NCI-H748 (cell line): ENCODE measurements around the gene PSG6.
"Not testable (repeated sequence)": the region's sequence is repeated elsewhere in the genome, so short reads cannot be mapped to it uniquely, and the experiment has no call there.

Source experiments
- DNase-seq: peaks from one replicate; lab custom pipeline; 2025; ENCODE audit not compliant: unreplicated experiment; lab: John Stamatoyannopoulos, UW

The PSG6 gene

DNA sequence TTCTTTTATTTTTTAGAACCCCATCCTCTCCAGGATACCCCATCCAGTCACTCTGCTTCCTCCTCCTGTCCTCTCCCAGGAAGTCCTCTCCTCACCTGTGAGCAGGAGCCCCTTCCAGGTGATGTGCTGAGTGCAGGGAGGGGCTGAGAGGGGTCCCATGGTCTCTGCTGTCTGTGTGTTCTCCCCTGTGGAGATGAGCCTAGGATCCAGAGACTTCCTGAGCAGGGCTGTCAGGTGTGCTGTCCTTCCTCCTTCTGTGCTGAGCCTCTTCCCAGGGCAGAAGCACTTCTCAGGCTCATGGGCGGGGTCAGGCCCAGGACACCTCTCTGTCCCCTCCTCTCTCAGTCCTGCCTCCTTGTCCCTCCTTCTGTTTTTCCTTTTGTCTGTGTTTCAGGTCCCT, at the start of gene PSG6:
PSG6 (minus strand) TSS at position 261 of the 400 bp plus-strand sequence; CDS start at position 159, 102 bp downstream.
- DNase-seq, result not testable (repeated sequence)

DNA sequence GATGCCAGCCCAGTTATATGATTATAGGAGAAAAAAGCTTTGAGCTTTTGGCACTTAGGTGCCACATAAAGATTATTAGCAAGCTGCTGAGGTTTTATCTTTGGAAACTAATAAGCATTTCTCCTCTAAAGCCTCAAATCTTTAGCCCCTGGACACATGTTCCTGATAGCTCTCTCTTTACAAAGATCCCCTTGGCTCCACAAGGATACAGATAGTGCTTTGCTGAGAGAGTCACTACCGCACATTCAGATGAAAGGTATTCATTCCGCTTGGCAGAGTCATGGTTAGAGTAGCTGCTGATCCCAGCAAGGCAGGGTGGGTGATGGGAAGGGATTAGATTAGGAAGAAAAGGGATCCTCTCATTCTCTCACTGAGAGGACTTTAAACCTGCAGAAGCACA, 47.5 kb upstream of the PSG6 start:
- DNase-seq, result no peak

DNA sequence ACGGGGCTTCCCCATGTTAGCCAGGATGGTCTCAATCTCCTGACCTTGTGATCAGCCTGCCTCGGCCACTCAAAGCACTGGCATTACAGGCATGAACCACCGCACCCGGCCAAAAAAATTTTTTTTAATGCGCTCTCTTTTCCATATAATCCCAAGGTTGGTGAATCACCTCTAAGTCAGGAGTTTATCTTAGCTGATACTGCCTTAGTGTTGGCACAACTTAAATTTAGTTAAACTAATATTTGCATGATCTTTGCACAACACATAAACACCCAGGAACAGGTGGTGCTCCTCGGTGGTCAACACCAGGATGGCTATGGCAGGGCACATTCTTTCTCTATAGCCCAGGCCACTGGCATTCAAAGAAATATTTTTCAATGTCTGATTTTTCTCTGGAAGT, 43.4 kb upstream of the PSG6 start:
- DNase-seq, result no peak

DNA sequence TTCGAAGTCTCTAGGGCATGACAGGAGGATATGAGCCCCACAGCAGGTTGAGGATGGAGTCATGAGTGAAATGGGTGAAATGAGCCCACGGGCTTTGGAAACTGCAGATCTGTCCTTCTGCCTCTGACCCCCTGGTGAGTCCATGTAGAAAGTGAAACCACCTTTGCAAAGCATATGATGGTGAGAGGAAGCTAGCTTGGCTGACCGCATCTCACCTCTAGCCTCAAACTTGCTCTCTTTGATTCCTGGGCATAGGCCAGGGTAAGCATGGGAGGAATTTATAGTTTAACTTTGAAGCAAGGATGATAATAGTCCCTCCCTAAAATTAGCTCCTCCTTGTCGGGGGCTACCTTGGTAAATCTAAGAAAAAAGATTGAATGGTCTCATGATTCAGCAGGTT, 34.4 kb upstream of the PSG6 start:
- DNase-seq, result not testable (repeated sequence)

DNA sequence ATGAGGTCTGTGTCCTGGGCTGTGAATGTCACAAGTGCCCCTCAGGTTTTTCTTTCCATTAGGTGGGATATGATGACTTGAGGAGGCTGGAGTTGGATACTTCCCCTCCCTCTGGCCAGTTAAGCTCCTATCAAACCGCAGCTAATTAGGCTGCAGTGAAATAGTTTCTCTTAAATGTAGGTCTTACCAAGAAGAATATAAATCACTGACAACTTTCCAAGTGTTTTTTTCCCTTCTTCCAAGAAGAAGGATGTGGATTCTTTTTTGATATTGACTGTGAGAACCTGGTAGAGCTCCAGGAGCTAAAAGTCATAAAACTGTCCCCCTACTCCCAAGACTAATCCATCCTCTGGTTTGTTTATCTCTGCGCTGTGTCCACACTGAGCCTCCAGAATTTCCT, 33.8 kb upstream of the PSG6 start:
- not testable (repeated sequence) for DNase-seq

DNA sequence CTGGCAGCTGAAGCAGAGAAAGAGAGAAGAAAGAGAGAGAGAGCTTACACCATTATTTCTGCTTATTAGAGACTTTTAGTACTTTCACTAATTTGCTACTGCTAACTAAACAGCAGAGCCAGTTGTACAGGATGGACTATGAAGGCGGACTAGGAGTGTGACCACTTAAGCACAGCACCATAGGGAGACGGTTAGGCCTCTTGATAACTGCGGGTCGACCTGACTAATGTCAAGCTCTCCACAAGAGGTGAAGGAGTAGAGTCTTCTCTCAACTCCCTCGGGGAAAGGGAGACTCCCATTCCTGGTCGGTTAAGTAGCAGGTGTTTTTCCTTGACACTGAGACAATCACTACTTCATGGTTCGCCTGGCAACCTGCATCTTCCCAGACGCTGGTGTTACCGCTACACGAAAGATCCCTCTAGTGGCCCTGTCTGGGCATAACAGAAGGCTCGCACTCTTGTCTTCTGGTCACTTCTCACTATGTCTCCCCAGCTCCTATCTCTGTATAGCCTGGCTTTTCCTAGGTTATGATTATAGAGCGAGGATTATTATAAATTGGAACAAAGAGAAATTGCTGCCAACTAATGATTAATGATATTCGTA, 24.6 kb upstream of the PSG6 start:
- DNase-seq, result no peak

DNA sequence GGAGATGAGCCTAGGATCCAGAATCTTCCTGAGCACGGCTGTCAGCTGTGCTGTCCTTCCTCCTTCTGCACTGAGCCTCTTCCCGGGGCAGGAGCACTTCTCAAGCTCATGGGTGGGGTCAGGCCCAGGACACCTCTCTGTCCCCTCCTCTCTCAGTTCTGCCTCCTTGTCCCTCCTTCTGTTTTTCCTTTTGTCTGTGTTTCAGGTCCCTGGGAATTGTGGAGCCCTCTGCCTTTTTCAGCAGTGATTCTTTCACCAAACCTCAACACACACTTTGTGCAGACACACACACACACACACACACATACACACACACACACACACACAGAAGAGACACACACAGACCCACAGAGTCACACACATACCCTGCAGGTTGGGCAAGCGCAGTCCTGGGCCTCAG, 19.4 kb upstream of the PSG6 start, which contains the start of gene PSG7:
PSG7 (minus strand) TSS at position 101 of the 400 bp plus-strand sequence. CDS start 131 bp downstream, outside the sequence.
- not testable (repeated sequence) for DNase-seq

DNA sequence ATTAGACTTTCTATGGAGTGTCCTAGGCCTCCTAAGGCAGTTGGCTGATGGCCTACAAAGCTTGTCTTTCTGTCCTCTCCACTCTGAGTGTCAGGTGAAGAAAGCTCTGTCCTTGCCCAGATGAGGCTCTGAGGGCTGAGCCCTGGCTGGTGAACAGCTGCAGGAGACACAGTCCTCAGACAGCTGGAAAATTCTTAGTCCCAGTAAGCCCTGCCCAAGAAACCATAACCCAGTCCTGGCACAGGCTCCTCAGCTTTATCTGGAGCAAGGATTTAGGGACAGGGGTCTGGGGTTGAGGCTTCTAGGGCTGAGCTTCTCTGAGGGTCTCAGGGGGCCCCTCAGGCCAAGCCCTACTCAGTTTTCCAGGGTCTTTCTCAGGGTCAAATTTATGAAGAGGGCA, 17.0 kb upstream of the PSG6 start:
- not testable (repeated sequence) for DNase-seq

DNA sequence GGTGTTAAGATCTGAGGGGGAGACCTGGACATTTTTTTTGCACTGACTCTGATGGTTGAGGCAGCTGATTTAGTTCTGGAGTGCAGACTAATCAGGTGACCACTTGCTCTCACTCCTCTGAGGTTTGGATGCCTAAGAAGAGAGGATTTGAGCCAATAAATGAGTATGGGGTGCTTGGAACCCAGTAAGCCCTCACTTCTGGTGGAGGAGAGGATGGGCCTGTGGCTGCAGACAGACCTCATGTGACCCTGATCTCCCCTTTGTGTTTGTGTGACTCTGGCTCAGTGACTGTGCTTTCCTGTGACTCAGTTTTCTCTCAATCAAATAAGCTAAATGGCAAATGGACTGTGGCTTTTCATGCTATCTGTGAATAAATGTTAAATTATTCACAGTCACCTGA, 16.5 kb upstream of the PSG6 start:
- DNase-seq, result not testable (repeated sequence)

DNA sequence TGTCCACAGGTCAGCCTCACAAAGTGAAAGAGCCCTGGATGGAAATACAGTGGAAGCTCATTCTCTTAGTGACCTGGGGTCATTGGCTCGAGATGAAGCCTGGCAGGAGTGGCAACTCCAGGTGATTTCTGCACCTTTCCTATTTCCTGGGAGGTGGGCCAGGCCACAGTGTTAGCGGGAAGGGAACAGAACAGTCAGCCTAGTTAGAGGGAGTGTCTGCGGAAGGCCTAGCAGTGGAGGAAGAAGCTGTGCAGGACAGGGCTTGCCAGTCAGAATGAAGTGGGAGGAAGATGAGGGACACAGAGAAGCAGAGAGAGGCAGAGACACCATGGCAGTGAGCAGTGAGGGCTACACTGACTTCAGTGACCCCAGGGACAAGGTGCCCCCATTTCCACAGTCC, 15.7 kb upstream of the PSG6 start:
- DNase-seq, result not testable (repeated sequence)

DNA sequence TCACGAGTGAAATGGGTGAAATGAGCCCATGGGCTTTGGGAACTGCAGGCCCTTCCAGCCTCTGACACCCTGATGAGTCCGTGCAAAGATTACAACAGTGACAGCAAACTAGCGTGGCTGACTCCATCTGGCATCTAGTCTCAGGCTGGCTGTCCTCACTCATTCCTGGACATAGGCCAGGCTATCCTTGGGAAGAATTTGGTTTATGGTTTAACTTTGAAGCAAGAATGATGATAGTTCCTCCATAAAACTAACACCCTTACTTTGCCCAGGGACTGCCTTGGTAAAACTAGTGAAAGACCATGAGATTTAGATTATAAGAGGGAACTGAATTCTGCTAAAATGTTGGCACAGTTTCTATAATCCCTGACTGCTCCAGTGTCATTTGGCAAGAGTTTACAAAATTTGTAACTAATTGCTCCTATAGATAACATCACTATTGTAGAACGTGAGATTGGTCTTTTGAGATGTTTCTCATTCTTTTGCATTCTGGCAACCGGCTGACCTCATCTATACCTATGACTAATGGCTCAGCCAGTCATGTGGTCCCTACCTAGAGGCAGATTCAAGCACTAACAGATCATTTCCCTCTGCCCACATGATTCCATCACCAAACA, 14.9 kb upstream of the PSG6 start:
- not testable (repeated sequence) for DNase-seq

DNA sequence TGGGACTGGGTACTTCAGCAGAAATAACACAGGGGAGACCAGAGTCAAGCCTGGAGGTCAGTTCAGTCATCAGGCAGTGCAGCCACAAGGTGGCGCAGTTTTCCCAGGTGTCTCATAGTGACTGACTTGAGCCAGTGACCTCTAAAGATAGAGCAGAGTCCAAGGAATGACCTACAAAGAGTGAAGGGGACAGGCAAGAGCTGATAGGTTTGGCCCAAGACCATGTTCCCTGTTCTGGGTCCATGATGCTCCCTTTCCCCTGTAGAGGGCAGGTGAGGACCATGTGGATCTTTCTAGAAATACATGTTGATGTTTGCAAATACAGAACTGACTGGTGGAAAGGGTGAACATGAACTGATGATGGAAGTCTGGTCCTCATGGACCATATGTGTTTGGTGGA, 12.5 kb upstream of the PSG6 start:
- DNase-seq, result peak; percentile 48

DNA sequence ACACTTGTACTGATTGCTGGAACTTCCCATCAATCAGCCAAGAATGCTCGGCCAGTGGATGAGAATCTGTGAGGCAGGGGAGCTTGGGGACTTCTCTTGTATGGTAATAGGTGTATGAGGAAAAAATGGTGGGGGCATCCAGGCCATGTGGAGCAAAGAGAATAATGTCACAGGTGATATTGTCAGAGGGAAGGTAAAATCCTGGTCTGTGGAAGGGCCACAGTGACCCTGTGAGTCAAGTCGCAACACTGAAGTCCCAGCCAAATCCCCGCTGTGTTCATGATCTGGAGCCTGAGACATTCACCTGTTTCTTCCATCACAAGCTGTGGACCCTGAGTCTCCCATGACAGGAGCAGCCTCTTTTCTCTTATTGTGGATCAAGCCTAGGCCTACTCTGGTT, 11.2 kb upstream of the PSG6 start:
- no peak for DNase-seq

DNA sequence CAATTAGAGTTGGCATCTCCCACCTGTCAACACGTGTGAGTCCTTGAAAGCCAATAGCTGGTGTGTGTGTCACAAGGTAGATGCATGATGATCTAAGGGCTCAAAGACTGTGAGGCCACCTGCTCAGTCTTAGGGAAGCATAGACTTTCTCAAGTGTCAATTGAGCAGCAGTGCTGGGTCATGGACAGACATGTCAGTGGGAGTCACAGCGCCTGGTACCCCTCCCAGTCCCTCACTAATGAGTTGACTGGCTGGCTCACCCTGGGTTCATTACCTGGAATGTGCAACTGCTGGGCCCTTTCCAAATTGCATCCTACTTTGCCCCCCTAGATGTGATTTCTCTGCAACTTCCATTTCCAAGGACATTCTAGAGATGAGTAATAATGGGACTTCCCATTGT, 9.1 kb upstream of the PSG6 start:
- no peak for DNase-seq

DNA sequence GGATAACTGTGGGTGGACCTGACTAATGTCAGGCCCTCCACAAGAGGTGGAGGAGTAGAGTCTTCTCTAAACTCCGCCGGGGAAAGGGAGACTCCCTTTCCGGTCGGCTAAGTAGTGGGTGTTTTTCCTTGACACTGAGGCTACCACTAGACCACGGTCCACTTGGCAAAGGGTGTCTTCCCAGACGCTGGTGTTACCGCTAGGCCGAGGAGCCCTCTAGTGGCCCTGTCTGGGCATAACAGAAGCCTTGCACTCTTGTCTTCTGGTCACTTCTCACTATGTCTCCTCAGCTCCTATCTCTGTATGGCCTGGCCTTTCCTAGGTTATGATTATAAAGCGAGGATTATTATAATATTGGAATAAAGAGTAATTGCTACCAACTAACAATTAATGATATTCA, 5.4 kb upstream of the PSG6 start:
- peak; percentile 60 for DNase-seq

DNA sequence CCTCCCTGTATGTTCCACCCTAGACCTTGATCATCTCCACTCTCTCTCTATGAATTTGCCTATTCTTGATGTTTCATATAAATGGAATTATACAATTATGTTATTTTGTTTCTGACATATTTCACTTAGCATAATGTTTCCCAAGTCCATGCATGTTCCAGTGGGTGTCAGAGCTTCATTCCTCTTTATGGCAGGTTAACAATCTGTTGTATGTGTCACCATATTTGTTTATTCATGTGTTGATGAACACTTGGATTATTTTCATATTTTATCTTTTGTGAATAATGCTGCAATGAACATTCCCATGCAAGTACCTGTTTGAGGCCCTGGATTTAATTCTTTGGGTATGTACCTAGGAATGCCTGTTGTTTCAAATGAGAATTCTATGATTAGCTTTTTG, 3.3 kb upstream of the PSG6 start:
- not testable (repeated sequence) for DNase-seq

DNA sequence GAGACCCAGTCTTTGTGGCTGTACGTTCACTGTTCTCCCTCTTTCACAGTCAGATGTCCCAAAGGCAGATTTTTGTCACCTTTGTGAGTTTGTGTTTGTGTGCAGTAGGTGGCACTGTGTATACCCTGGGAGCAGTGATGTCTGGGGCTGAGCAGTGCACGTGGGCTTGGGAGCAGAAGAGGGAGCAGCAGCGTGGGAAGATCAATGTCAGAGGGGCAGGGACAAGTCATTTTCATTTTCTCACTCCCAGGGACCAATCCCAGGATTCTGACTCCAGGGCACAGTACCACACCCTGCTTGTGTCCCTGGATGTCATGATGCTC, 2.0 kb upstream of the PSG6 start:
- DNase-seq, result peak; percentile 45

DNA sequence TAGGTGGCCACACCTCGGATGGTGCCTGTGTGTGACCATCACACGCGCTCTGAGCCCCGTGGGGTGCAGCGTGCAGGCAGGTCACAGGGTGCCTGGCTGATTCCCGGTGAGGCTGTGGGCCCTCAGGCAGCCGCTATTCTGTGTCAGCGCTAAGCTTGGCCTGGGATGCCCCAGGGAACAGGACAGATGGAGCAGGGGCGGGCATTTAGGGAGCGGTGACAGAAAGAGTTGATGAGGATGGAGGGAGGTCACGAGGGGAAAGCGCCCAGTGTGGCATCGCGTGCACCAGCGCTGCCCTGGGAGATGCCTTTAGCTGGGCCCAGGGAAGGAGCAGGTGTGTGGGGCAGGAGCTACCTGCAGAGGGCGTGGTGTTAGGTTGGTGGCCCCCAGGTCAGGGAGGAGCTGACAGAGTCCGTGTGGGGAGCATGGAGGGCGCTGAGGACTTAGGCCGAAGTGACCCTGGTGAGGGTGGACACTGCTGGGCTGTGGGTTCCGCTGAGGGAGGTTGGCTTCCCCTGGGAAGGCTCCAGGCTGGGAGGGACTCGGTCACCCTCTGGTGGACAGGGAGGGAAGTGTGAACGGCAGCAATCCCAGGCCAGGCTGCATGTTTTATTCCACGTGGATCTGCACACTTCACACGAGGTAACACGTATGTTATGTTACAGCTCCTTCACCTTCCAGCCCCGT, 1.5 kb upstream of the PSG6 start:
- DNase-seq, result peak; percentile 45

DNA sequence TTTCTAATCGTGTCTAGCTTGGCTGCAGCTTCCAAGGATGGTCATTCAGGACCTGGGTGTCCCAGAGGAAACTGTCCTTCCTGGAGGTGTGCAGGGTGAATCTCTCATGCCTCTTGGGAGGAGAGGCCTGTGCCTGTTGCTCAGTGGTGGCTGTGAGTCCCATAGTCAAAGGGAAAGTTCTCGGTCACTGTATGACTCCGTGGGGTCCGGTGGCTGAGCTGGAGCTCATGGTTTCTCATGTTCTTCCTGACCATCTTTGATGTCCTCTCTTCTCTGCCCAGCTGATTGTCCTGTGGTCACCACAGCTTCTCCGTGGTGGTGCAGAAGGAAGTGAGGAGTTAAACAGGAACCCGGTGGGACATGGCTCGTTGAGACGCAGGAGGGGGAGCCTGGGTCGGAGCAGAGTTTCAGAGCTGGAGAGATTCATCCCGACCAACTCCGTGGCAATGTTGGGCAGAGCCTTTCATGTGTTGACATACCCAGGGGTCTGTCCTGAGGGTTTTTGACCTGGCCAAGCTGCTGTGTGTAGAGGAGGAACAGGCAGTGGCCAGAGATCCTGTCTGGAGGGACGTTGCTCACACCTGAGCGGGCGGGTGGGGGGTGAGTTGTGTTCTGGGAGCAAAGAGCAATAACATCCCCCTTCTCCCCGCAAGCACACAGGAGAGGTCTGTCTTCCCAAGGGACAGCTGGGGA, 829 bp upstream of the PSG6 start:
- DNase-seq, result not testable (repeated sequence)

DNA sequence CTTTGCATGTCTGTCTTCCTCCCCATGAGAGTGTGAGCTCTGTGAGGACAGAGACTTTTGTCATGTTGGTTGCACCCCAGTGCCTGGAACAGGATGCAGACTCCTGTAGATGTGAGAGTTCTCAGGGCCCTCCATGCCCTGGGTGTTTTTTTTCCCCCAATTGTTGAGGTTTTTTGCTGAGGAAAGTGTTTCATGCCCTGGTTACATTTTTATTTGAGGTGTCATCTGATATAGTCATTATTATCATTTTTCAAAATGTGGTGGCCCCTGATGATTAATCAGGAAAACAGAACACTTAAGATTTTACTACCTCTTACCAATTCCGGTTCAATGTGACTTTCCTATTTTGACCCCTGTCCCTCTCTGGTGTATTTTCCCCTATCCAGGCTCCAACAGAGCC, 763 bp downstream of the PSG6 start:
- not testable (repeated sequence) for DNase-seq

DNA sequence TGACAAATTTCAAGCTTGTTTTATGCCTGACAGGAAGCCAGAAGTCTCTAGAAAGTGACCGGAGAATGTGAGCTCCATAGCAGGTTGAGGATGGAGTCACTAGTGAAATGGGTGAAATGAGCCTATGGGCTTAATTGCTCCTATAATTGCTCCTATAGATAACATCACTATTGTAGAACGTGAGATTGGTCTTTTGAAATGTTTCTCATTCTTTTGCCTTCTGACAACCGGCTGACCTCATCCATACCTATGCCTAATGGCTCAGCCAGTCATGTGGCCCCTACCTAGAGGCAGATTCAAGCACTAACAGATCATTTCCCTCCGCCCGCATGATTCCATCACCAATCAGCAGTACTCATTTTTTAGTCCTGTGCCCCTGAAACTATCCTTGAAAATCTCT, 4.2 kb downstream of the PSG6 start:
- not testable (repeated sequence) for DNase-seq

DNA sequence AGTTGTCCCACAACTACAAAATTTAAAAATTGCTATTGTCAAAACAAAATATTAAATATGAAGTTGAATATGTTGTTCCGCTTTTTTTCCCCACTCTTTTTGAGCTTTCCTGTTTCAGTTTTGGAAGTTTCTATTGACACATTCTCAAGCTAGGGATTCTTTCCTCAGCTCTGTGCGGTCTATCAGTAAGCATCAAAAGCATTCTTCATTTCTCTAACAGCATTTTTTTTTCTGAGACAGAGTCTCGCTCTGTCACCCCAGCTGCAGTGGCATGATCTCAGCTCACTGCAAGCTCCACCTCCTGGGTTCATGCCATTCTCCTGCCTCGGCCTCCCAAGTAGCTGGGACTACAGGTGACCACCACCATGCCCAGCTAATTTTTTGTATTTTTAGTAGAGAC, 4.8 kb downstream of the PSG6 start:
- not testable (repeated sequence) for DNase-seq
